ENCODE measurements around the gene GPANK1. TPM values are rescaled to one million over a fixed set of nuclear protein-coding genes. Genes with fewer than 3 reads are reported as not detected.

The GPANK1 gene
- total and polyA plus RNA-seq, 2 of the 13 experiments (the other 11 are each of a cell fraction or from before 2014, with no cell fraction given) = 15.4 to 22.8 TPM

GRCh38 chr6:31654574-31655348 lies 10.0 kb downstream of the GPANK1 start (continued):
- peak; percentile 26; the same call in 1 of the 2 replicates for TF ChIP-seq SALL1 (CRISPR knock-in tag; IDR thresholded peaks at IDR 0.05)
- 0 out of 2 replicates have a peak, but pooled peaks have one; percentile 12 for TF ChIP-seq RXRB (CRISPR knock-in tag; IDR thresholded peaks at IDR 0.05; ENCODE audit: borderline replicate concordance)
- TF ChIP-seq ZNF709 (CRISPR knock-in tag; IDR thresholded peaks at IDR 0.05) = no peak
- TF ChIP-seq FOXM1 (CRISPR knock-in tag; IDR thresholded peaks at IDR 0.05) = no peak
- no peak for TF ChIP-seq ZBTB34 (CRISPR knock-in tag; IDR thresholded peaks at IDR 0.05)
- TF ChIP-seq HDAC1 (CRISPR knock-in tag; IDR thresholded peaks at IDR 0.05) = no peak
- TF ChIP-seq FOXA1 (IDR thresholded peaks at IDR 0.05) = no peak
- TF ChIP-seq FOXA1 (CRISPR knock-in tag; IDR thresholded peaks at IDR 0.05) = no peak; the same call in 1 of the 2 replicates
- no peak for TF ChIP-seq MXD1 (CRISPR knock-in tag; IDR thresholded peaks at IDR 0.05)
- no peak for TF ChIP-seq SOX13 (IDR thresholded peaks at IDR 0.05)
- no peak; a peak in 1 of 4 replicates for TF ChIP-seq SOX13 (CRISPR knock-in tag; conservative IDR thresholded peaks at IDR 0.05 in 1 of 2, IDR thresholded peaks at IDR 0.05 in 1 of 2)
- no peak for TF ChIP-seq ATF7 (IDR thresholded peaks at IDR 0.05)
- TF ChIP-seq ATF7 (CRISPR knock-in tag; IDR thresholded peaks at IDR 0.05) = 0 out of 2 replicates have a peak, but pooled peaks have one; percentile 6
- 0 out of 2 replicates have a peak, but pooled peaks have one; percentile 64 for TF ChIP-seq SATB2 (CRISPR knock-in tag; IDR thresholded peaks at IDR 0.05)
- no peak for TF ChIP-seq IRX3 (CRISPR knock-in tag; IDR thresholded peaks at IDR 0.05; ENCODE audit: borderline replicate concordance, low read depth)
- no peak for TF ChIP-seq WIZ (CRISPR knock-in tag; IDR thresholded peaks at IDR 0.05)
- no peak for TF ChIP-seq ZBTB10 (CRISPR knock-in tag; IDR thresholded peaks at IDR 0.05; ENCODE audit: borderline replicate concordance)
- no peak for TF ChIP-seq KDM5A (IDR thresholded peaks at IDR 0.05; ENCODE audit: borderline replicate concordance, low read length)
- TF ChIP-seq ZNF790 (CRISPR knock-in tag; IDR thresholded peaks at IDR 0.05; ENCODE audit: borderline replicate concordance) = 0 out of 2 replicates have a peak, but pooled peaks have one; percentile 10
- peak; percentile 99 for TF ChIP-seq ZNF770 (CRISPR knock-in tag; IDR thresholded peaks at IDR 0.05)
- TF ChIP-seq HDAC2 (CRISPR knock-in tag; IDR thresholded peaks at IDR 0.05) = no peak
- no peak for TF ChIP-seq ATF1 (CRISPR knock-in tag; IDR thresholded peaks at IDR 0.05)
- no peak for TF ChIP-seq RFX5 (IDR thresholded peaks at IDR 0.05; ENCODE audit: low read depth, low read length)
- no peak for TF ChIP-seq PITX1 (CRISPR knock-in tag; IDR thresholded peaks at IDR 0.05)

Measured in HepG2 (cell line).